ENCODE data around the gene RACGAP1. TPM values are rescaled to one million over a fixed set of nuclear protein-coding genes. Genes with fewer than 3 reads are reported as not detected.

Gene RACGAP1
- total RNA-seq, 2 donors from 2014 or later, result 3.9 to 4.6 TPM

DNA sequence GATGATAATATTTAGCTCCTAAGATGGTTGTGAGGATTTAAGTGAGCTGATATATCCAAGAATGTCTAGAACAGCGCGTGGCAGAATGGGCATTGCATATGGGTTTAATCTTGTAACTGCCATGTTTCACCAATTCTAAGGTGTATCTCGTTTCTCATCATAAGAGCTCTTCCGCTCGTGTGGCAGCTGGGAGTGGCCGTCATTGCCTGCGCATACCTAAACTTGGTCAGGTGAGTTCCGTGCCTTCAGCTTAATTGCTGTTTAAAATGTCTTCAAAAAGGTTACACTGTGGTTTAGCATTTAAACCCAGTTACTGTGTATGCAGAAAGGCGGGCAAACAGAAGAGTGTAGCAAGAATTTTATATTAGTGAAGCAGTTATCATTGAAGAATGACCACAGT, 79.2 kb downstream of the RACGAP1 start:
- Histone ChIP-seq H3K9me3 (no peaks in the 10 kb centered on the region), H3K4me1 (peaks cover 14% of the 10 kb centered on the region), H3K36me3 (replicated peaks in 1 of 2; ENCODE audit: insufficient read depth in 1 of 2, low read depth in 2 of 2) (no peaks in the 10 kb centered on the region), H3K4me3 (no peak overlapping the region), H3K27ac (no peak overlapping the region), H3K27me3 (no peaks in the 10 kb centered on the region)
- no peak for TF ChIP-seq CTCF (IDR thresholded peaks at IDR 0.05)
- TF ChIP-seq POLR2A (IDR thresholded peaks at IDR 0.05), result no peak
- DNase-seq, result no peak
- no peak for ATAC-seq
- intact Hi-C loops (cut with DNase I), result no loop called here
- 82 to 85% methylated on average over 9 of the region's 9 CpGs for WGBS, 2 donors

- Histone ChIP-seq H3K27ac (peak overlapping the region in 2 of 4 donors; percentile 1 to 34), H3K36me3 (replicated peaks in 1 of 2; ENCODE audit: insufficient read depth in 1 of 2, low read depth in 2 of 2) (no peaks in the 10 kb centered on the region), H3K9me3 (no peaks in the 10 kb centered on the region), H3K4me3 (no peak overlapping the region), H3K27me3 (no peaks in the 10 kb centered on the region), H3K4me1 (peaks cover 14% of the 10 kb centered on the region)
- DNase-seq (peak; percentile 80 to 81 (median 81)), ATAC-seq (peak; percentile 93)
- WGBS, 2 donors, result 11 to 16% methylated on average over 20 to 28 of the region's 28 CpGs
- TF ChIP-seq CTCF (IDR thresholded peaks at IDR 0.05), result peak; percentile 62 to 85 (median 81)
- TF ChIP-seq POLR2A (IDR thresholded peaks at IDR 0.05), result no peak
- intact Hi-C loops (cut with DNase I), result no loop called here
Measured at GRCh38 chr12:49945394-49946080, 79.8 kb downstream of the RACGAP1 start.

DNA sequence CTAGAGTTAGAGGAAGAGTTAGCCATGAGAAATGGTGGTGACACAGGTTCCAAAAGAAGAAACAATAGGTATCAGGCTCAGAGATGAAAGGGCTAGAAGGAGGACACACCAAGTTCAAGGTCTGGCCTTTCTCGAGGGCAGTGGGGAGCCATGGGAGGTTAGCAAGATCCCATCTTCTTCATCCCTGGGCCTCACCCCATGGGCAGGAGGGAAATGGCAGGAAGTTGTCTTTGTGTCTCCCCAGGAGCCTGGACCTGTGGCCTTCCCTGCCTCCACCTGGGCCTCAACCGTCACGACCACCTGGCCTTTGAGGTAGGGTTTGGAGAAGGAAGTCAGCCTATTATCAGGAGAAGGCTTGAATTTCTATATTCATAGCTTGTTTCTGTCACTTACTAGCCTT, 80.6 kb downstream of the RACGAP1 start:
- Histone ChIP-seq H3K27ac (no peak overlapping the region), H3K27me3 (no peaks in the 10 kb centered on the region), H3K36me3 (replicated peaks in 1 of 2; ENCODE audit: insufficient read depth in 1 of 2, low read depth in 2 of 2) (no peaks in the 10 kb centered on the region), H3K4me3 (no peak overlapping the region), H3K4me1 (peaks cover 12% of the 10 kb centered on the region), H3K9me3 (no peaks in the 10 kb centered on the region)
- ATAC-seq (no peak), DNase-seq (peak in 1 of 4 donors; percentile 6)
- intact Hi-C loops (cut with DNase I), result no loop called here
- 81 to 84% methylated on average over 3 of the region's 3 CpGs for WGBS, 2 donors
- TF ChIP-seq CTCF (IDR thresholded peaks at IDR 0.05), result no peak
- TF ChIP-seq POLR2A (IDR thresholded peaks at IDR 0.05), result no peak

DNA sequence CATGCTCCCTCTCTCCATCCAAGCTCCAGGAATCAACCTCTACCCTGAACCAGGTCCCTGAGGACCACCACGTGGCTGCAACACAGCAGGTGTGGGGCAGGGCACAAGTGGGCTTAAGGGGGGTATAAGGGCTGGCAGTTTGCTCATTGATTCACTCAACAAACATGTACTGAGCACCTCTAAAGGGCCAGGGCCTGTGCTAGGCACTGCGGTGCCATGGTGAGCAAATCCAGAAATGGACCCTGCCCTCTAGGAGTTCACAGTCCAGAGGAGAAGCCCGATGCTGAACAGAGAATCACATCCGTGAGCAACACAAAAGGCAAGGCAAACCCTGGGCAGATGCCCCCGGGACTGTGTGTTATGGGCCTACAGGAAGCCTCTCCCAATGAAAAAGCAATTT, 81.2 kb downstream of the RACGAP1 start:
- WGBS, 2 donors, result 73 to 85% methylated on average over 5 of the region's 5 CpGs
- Histone ChIP-seq H3K36me3 (replicated peaks in 1 of 2; ENCODE audit: insufficient read depth in 1 of 2, low read depth in 2 of 2) (no peaks in the 10 kb centered on the region), H3K4me3 (no peak overlapping the region), H3K27me3 (no peaks in the 10 kb centered on the region), H3K9me3 (no peaks in the 10 kb centered on the region), H3K27ac (no peak overlapping the region), H3K4me1 (peaks cover 18% of the 10 kb centered on the region)
- ATAC-seq, result no peak
- TF ChIP-seq POLR2A (IDR thresholded peaks at IDR 0.05) (no peak), CTCF (IDR thresholded peaks at IDR 0.05) (no peak)
- no peak for DNase-seq
- intact Hi-C loops (cut with DNase I), result no loop called here

- Histone ChIP-seq H3K36me3 (replicated peaks in 1 of 2; ENCODE audit: insufficient read depth in 1 of 2, low read depth in 2 of 2) (no peaks in the 10 kb centered on the region), H3K4me1 (peaks cover 23% of the 10 kb centered on the region), H3K27me3 (no peaks in the 10 kb centered on the region), H3K27ac (no peak overlapping the region), H3K4me3 (no peak overlapping the region), H3K9me3 (no peaks in the 10 kb centered on the region)
- TF ChIP-seq POLR2A (IDR thresholded peaks at IDR 0.05) (no peak), CTCF (IDR thresholded peaks at IDR 0.05) (no peak)
- no peak for ATAC-seq
- intact Hi-C loops (cut with DNase I), result no loop called here
- no peak for DNase-seq
- WGBS, 2 donors, result 67 to 86% methylated on average over 1 of the region's 1 CpG
Measured at GRCh38 chr12:49943625-49943960, 81.7 kb downstream of the RACGAP1 start.
